HCT116 (cell line): ENCODE measurements around the gene PAPOLG.

Experiments used
- CTCF ChIP-seq, 3 experiments: fragments of 200-600 bp in 1 of 3; sonication (generic) in 1 of 3; IDR thresholded peaks in 2 of 3; conservative IDR thresholded peaks in 1 of 3; 2 replicates each; pipeline ENCODE4 v1.5.1; 2012 to 2017; ENCODE audit warnings: low read depth in 2 of 3, low read length in 2 of 3, antibody characterized with exemption in 1 of 3, borderline replicate concordance in 1 of 3, control low read depth in 1 of 3, mild to moderate bottlenecking in 1 of 3, mixed read lengths in 1 of 3, mixed run types in 1 of 3, moderate library complexity in 1 of 3; ENCODE audit not compliant: insufficient read depth in 1 of 3
- MAX ChIP-seq: IDR thresholded peaks from 2 replicates; pipeline ENCODE4 v1.6.1; 2012
- POLR2A ChIP-seq: IDR thresholded peaks from 2 replicates; pipeline ENCODE4 v1.7.0; 2011; ENCODE audit warnings: borderline replicate concordance; ENCODE audit not compliant: insufficient read depth, insufficient read length; ENCODE audit errors: extremely low read depth
- SIN3A ChIP-seq: IDR thresholded peaks from 2 replicates; pipeline ENCODE4 v1.6.1; 2012; ENCODE audit warnings: low read depth
- ZNF274 ChIP-seq: fragments of 200-500 bp; sonication (Bioruptor generic); IDR thresholded peaks from 2 replicates; pipeline ENCODE4 v1.6.1; 2014; ENCODE audit warnings: mild to moderate bottlenecking, low read depth, low read length, inconsistent platforms

GRCh38 chr2:60834270-60834717 is 78.2 kb downstream of the PAPOLG start:
- TF ChIP-seq CTCF (IDR thresholded peaks at IDR 0.05 in 2 of 3, conservative IDR thresholded peaks at IDR 0.05 in 1 of 3; ENCODE audit: borderline replicate concordance in 1 of 3, insufficient read depth in 1 of 3, low read depth in 2 of 3, low read length in 2 of 3) (no peak), SIN3A (no peak), ZNF274 (no peak), POLR2A (no peak), MAX (no peak)
